Raji (cell line): ENCODE data around the gene TXN.

Experiments used
- POLR2A ChIP-seq: IDR thresholded peaks from 2 replicates; pipeline ENCODE4 v1.6.1; 2011; ENCODE audit warnings: low read depth, low read length, control low read depth; ENCODE audit not compliant: insufficient read depth

Gene TXN

DNA sequence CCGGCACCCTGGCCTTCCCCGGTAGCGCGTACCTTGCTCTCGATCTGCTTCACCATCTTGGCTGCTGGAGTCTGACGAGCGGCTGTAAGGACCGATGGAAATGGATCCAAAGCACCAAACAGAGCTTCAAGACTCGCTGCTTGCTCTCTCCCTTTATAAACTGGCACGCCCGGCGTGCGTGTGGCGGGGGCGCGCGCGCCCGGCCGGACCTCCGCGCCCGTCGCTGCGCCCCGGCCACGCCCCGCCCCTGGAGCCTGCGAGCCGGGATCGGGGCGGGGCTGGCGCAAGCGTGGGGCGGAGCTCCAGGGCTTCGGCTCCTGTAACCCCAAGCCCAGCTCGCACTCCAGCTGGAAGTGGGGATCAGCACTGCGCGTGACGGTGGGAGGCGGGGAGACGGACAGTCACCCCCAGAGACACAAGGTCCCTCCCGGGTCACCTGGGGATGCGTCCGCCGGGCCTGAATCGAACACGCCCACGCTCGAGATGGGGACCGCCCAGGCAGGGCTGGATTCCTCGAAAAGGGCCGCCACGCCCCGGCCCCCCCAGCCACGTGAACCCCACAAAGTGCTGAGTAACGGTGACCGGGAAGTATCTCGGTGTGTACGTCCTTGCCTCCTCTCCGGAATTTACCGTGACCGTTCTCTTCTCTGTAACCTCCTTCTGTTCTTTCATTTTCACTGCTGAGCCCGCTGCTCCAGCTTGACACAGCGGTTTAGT, at the start of gene TXN:
TXN (minus strand) TSS at position 128 of the 717 bp plus-strand sequence; CDS start at position 56, 72 bp downstream.
- peak; percentile 96 for TF ChIP-seq POLR2A

DNA sequence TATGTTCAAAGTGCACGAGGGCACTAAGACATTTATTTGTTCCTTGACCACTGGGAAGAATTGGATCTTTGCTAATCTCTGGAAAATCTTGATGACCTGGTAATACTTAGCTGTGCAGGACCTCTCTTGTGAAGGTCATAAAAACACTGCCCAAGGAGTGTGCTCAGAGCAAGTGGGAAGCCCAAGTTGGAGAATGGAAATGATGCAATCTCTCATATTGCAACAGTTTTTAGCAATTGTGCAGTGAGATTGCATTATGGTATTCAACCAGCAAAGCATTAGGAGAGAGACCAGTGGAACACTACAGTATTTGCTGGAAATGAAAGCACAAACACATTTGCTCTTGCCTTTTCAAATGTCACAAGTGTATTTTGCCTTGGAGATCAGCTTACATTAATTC, 46.8 kb upstream of the TXN start:
- TF ChIP-seq POLR2A = no peak

DNA sequence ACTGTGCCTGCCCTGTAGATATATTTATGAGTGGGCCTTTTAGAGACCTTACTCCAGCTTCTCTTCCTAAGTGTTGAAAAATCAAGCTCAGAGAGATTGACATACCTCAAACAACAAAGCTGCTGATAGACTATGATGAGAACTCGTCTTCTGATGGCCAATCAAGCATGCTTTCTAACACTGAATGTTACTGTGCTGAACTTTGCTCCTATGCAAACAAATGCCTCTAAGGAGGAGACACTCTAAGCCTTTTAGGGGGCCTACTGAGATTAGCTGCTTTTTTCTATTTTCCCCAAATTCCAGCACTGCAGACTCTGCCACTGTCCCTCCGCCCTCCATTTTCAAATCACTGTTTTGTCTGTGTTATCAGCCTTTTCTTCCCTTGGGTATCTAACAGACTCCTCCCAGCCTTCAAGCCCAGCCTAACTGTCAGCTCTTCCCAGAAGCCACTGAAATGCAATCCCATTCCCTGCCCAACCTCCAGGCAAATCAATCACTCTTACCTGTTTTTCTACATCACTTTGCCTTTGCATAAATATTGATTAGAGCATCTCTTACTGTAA, 41.8 kb upstream of the TXN start:
- no peak for TF ChIP-seq POLR2A

DNA sequence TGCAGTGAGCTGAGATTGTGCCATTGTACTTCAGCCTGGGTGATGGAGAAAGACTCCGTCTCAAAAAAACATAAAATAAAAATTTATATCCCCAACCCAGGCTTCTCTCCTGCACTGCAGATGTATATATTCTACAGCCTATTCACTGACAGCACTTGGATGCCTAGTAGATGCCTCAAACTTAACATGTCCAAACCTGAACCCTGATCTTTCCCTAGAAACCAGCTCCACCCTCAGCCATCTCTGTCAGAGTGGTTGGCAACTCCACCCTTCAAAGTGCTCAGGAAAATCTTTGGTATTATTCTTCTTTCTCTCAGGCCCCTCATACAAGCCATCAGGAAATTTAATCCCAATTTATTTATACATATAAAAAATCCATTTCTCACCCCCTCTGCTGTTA, 36.9 kb upstream of the TXN start:
- no peak for TF ChIP-seq POLR2A

DNA sequence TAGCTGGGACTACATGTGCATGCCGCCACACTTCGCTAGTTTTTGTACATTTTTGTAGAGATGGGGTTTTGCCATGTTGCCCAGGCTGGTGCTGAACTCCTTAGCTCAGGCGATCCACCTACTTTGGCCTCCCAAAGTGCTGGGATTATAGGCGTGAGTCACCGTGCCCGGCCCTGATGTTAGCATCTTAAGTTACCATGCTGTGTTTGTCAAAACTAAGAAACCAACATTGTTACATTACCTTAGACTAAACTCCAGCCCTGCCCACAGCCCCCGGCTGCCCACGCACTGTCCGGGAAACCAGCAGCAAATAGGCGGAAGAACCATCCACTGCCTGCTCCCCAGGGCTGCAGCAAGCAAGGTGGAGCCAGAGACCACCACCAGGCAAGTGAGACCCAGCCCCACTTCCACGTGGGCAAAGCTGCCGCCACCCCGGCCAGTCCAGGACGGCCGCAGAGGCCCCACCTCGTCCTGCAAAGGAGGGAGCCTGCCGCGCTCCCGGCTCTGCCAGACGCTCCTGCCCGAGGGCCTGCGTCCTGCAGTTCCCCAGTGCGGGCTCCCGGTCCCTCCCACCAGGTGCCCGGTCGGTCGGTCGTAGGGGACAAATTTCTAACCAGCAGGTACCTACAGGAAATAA, 35.7 kb upstream of the TXN start:
- no peak for TF ChIP-seq POLR2A

DNA sequence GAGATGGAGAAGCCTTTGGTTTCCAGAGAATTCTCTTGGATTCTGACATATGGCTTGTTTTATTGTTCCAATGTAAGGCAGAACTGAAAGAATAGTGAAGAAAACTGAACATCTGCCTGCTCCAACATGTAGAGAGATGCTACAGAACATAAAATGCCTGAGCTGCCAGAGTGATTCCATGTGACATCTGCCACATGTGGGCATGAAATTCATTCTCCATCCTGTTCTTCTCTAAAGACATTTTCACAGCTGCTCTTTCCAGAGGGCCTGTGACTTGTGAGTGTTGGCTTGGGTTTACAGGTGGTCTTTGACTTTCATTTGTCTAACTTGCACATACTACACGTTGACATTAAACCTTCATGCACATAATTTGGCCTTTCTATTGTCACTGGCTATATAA, 33.7 kb upstream of the TXN start:
- no peak for TF ChIP-seq POLR2A

DNA sequence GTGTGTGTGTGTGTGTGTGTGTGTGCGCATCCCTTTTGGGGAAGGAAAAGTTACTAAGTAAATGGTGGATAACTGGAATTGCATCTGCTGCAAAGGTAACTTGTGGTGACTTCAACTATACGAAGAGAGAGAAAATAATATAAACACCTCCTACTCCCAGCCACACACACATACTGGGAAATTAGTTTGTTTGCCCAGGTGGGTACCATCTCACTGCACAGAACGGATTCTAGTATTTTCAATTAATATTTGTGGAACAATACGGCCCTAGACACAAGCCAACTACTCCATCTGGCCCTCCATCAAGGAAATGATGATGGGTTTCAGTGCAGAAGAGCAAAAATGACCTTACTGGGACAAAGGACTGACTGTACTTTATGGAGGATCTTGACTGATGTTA, 32.2 kb upstream of the TXN start:
- TF ChIP-seq POLR2A = no peak

DNA sequence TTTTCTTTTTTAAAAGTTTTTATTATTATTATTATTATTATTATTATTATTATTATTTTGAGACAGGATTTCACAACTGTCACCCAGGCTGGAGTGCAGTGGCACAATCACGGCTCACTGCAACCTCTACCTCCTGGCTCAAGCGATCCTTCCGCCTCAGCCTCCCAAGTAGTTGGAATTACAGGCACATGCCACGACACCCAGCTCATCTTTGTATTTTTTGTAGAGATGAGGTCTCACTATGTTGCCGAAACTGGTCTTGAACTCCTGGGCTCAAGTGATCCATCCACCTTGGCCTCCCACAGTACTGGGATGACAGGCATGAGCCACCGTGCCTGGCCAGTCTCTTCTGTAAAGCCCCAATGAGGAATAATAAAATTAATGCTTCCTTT, 31.0 kb upstream of the TXN start:
- TF ChIP-seq POLR2A = no peak

DNA sequence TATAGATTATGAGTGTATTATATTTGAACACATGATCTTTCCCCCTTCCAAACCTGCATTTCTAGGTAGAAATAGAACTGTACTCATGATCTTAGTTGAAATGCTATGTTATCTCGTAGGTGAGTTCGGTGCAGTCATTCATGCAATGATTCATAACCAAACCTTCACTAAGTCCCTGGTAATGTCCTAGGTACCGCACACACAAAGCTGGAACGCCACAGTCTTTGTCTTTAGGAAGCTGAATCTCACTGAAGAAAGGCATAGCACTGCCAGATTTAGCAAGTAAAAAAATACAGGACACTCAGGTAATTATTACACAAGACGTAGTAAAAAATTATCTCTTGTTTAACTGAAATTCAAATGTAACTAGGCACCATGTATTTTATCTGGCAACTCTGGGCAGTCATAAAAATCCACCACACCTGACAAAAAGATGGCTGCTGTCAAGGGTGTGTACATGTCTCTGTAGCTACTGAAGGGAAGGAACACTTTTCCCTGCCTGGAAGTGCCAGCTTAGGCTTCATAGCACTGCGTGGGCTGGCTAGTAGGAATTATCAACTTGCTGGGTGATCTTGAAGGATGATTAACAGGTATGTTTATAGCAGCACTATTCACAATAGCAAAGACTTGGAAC, 28.0 kb upstream of the TXN start:
- no peak for TF ChIP-seq POLR2A

DNA sequence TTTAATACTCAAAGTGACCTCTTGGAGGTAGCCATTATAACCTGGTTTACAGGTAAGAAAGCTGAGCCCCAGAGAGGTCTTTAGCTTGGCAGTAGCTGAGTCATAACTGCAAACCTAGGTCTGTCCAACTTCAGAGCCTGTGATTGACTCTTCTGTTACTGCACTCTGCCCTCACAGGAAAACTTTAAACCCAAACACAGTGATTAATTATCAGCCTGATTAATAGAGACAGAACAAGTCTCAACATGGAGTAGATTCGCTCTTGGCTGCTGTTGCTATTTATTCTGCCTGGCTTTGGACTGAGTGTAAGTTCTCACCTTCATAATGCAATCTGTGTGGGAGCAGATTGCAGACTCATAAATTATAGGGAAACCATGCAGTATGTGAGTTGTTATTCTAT, 27.4 kb upstream of the TXN start:
- no peak for TF ChIP-seq POLR2A

DNA sequence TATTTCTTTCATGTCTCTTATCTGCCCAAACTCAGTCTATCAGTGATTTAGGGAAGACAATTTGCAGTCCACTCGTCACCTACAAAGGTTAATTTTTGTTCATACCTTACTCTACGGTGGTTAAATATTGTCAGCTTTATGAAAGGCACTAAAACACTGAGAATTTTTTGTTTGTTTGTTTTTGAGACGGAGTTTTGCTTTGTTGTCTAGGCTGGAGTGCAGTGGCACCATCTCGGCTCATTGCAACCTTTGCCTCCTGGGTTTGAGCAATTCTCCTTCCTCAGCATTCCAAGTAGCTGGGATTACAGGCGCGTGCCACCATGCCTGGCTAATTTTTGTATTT, 26.4 kb upstream of the TXN start:
- TF ChIP-seq POLR2A = no peak

DNA sequence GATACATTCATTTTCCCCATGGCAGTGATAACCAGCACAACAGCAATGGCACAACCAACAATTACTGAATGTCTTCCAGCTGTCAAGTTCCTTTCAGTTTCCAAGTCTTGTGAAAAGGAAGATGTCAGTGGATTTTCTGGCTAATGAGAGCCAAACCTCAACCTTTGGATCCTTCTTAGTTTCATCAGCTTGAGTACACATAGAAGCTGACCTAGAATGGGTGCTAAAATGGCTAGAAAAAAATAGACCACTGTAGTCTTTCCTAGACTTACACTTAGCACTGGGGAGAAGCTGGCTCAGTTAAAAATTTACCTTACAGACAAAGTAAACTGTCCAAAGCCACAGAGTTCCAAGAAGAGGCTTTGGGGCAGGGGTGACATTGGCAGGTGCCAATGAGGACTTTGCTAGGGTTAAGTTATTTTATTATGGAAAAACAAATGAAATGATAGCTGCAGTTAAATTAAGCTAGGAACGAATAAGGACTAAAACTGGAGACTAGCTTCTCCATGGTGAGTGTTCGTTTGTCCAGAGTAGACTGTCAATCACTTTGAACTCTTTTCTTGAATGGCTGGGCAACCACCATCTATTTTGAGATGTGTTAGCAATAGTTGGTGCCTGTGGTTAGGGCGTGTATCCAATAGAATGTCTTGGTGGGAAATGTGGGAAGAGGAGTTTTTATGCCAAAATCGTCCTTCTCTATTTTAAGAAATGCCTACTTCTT, 25.9 kb upstream of the TXN start:
- no peak for TF ChIP-seq POLR2A

DNA sequence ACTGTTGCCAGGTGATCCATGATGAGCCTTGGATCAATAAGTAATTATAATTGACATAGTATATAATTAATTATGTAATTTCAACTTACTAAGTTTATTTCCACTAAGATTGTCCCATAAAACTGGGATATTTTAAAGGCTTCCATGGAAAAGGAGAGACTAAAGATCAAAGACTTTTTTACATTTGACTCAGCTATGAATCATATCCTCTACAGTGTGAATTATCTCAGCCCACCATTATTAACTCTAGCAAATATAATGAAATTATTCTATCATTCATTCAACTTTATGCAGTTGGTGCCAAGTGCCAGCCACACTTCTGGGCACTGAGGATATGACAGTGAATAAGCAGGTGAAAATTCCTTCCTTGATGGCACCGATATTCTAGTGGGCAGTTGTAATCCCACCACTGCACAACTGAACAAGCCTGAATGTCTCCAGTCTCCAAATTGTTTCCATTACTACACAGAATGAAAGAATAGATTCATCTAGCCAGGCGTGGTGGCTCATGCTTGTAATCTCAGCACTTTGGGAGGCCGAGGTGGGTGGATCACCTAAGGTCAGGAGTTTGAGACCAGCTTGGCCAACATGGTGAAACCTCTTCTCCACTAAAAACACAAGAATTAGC, 21.9 kb upstream of the TXN start:
- no peak for TF ChIP-seq POLR2A

DNA sequence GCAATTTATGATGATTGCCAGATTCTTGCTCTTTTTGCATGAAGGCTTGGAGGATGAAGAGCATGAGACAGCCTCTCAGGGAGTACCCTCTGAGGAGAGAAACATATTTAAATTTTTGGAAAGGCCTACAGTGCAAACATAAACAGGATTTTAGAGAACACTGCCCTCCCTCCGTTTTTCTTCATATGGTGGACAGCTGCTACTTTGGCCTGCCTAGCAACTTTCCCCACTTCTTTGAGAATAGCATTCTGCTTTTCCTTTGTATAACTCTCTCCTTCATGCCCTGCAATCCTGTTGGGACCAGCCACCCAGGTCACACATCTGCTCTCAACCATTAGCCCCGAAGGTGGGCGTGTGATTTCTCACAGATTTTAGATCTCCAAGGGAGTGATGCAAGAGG, 20.5 kb upstream of the TXN start:
- TF ChIP-seq POLR2A = no peak

DNA sequence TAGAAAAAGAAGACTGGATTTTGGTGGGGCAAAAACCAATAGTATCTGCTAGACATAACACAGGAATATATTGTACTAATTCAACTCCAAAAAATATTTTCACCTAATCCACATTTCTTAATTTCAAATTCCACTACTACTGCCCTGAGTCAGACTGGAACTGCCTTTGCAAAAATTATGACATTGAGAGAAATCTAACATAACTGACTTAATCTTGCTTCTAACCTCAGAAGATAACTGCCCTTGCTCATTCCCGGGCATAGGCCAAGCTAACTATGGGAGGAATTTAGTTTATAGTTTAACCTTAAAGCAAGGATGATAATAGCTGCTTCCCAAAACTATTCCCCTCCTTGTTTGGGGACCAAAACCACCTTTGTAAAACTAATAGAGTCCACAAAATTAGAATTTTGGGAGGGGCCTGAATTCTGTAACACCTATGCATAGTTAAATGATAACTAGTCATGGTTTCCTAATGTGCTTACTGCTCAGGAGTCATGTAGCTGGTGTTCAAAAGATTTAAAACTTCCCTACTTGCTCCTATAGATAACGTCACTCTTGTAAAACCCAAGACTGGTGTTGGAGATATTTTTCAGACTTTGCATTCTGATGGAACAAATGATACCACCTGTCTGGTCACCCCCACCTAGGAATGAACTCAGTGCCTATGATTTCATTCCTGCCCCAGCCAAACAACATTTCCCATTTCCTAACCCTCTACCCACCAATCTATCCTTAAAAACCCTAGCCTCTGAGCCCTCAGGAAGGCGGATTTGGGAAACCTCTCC, 14.1 kb upstream of the TXN start:
- TF ChIP-seq POLR2A = no peak

DNA sequence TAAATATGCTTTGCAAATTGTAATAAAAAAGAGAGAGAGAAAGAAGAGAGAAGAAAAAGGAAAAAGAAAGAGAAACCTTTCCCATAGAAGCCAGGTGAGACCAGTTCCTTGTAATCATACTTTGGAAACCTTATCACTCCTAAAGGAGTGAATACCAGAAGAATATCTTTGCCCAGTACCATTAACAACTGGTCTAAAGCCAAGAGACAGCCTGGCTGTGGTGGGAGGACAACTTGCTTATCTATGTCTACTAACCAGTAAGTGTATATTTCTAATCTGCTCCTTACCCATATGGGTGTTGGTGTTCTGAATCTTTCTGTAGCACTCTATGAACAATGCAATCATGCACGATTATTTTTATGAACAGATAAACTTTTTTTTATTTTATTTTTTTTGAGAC, 10.5 kb upstream of the TXN start:
- no peak for TF ChIP-seq POLR2A
